Stimulated activated CD8-positive, alpha-beta memory T cell treated with anti-CD3 and anti-CD28 coated beads, Interleukin-12 subunit alpha, Interleukin-12 subunit beta, amount 100 ng/mL, for 4 hours (primary cell): Measurements from ENCODE around the gene NELFA.
"Not testable (repeated sequence)": the region's sequence is repeated elsewhere in the genome, so short reads cannot be mapped to it uniquely, and the experiment has no call there.

ENCODE experiments used
- DNase-seq: peaks from one replicate; pipeline ENCODE4 v3.0.0-alpha.2; 2020; ENCODE audit warnings: low read depth

The NELFA gene

DNA sequence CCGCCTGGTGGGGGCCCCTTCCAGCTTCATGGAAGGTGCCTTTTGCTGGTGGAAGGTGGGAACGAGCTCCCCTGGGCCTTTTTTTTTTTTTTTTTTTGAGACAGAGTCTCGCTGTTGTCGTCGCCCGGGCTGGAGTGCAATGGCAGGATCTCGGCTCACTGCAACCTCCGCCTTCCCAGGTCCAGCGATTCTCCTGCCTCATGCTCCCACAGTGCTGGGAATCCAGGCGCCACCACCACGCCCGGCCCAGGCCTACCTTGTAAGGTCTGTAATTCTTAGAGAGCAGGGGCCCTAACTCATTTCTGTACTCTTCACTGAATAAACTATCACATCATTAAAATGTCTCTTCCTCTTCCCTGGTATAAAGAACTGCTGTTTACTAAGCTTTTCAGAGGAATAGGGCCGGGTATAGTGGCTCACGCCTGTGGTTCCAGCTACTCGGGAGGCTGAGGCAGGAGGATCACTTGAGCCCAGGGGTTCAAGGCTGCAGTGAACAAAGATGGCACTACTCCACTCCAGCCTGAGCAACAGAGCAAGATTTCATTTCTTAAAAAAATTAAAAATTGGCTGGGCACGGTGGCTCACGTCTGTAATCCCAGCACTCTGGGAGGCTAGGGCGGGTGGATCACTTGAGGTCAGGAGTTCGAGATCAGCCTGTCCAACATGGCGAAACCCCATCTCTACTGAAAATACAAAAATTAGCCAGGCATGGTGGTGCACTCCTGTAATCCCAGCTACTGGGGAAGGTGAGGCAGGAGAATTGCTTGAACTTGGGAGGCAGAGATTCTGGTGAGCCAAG, 14.9 kb downstream of the NELFA start:
- DNase-seq: not testable (repeated sequence)

- no peak for DNase-seq
Observed at GRCh38 chr4:1993169-1993516, 15.6 kb downstream of the NELFA start.

- DNase-seq: no peak
Observed at GRCh38 chr4:1992468-1993168, 16.2 kb downstream of the NELFA start.

GRCh38 chr4:1991596-1992434, 17.0 kb downstream of the NELFA start:
- no peak for DNase-seq

- DNase-seq: no peak
Observed at GRCh38 chr4:1991087-1991486, 17.7 kb downstream of the NELFA start.

DNA sequence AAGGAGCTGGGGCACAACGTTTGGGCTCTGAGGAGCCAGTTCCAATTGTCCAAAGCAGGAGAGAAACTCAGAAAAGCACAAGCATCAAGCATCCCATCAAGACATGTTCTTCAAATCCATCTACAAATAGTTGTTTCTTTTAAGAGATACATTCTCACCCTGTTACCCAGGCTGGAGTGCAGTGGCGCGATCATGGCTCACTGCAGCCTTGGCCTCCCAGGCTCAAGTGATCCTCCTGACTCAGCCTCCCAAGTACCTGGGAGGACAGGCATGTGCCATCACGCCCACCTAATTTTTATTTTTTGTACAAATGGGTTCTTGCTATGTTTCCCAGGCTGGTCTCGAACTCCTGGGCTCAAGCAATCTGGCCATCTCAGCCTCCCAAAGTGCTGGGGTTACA, 18.1 kb downstream of the NELFA start:
- DNase-seq: no peak

- DNase-seq: no peak
Observed at GRCh38 chr4:1990348-1990645, 18.5 kb downstream of the NELFA start.

GRCh38 chr4:1989533-1990347, 19.0 kb downstream of the NELFA start:
- DNase-seq: no peak

DNA sequence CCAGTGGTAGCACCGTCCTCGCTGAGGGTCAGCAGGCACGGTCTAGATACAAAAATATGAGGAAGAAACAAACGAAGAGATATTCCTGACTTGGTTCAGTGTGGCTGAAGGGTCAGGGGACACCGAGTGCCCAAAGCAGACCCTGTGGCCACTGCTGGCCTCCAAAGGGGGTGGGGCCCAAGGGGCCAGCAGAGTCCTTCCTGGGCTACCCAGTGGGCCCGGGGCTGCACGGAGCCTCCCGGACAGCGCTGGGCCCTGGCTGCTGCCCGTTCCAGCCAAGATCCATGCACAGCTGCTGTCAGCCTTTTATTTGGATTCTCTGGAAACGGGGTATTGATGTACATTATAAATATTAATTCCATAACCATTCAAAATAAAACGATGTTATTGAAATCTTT, 20.4 kb downstream of the NELFA start:
- no peak for DNase-seq

DNA sequence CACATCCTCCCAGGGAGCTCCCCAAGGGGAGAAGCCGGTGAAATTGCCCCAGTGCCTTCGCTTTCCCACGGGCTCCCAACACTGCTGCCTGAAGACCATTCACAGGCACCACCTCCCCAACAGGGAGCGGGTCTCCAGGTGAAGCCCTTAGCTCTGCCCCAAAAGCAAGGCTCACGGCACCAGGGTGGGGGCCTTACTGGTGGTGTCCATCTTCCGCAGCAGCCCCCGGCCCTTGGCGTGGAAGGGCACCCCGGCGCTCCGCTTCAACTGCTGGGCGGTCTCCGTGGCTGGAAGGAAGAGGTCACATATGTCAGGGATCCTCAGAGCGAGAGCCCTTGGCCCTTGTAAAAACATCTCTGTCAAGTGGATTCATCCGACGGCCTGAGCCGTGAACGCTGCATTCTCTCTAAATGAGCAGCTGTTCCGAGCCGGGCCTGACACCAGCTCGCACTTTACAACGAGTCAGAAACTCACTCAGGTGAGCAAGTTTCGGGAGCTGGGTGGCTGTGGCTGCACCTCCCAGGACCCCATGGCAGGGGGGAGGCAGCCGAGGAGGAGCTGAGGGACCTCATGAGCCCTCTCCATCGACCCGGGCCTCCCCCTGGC, 20.9 kb downstream of the NELFA start:
- DNase-seq: no peak

- no peak for DNase-seq
Observed at GRCh38 chr4:1987296-1987695, 21.5 kb downstream of the NELFA start.

DNA sequence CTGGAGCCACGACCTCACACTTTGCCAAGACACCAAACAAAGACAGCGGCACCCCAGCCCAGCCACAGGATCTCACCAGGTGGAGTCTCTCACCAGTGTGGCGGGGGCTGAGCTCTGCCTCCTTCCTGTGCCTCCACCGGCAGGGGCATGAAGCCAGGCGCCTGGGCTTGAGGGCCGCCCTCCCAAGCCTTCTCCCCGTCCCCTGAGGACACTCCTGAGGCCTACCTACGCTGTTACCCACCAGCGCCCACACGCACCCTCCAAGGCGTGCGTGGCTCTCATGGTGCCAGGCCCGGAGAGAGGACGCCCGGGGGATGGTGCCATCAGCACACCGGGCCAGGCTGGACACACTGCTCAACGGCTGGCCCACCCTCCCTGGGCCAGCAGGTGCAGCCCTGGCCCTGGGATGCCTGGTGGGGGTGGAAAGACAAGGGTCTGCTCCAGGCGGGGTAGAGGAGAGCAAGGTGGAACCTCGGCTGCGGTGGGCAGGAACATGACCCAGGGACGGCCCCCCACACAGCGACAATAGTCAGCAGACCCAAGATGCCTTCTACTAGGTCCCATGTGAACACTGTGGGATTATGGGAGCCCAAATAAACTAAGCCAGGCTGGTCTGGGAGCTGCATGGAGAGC, 22.1 kb downstream of the NELFA start:
- no peak for DNase-seq

- DNase-seq: no peak
Observed at GRCh38 chr4:1985780-1986577, 22.8 kb downstream of the NELFA start.

- DNase-seq: no peak
Observed at GRCh38 chr4:1985294-1985693, 23.5 kb downstream of the NELFA start.

GRCh38 chr4:1984406-1985191, 24.2 kb downstream of the NELFA start:
- no peak for DNase-seq

DNA sequence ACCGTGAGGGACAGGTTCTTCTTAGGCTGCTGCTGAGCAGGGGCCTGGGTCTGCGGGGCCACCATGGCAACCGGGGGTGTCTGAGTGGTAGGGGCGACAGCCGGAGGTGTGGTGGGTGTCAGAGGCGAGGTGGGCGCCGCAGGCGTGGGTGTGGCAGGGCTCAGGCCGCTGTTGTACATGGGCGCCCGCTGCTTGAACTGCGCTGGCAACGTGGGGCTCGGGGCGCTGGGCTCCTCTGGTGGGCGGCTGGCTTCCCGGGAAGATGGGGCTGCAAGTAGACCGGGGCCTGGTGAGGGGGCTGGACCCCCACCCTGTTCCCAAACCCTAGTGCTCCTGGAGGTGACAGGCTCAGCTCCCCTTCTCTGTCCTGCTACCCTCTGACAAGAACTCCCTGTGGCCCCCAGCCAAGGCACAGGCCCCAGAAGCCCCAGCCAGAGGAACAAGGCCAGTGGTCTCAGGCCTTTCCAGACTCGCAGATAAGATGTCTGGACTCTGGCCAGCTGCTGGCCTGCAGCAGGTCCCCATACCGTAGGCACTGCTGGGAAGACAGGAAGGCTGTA, 24.8 kb downstream of the NELFA start:
- DNase-seq: no peak

- DNase-seq: no peak
Observed at GRCh38 chr4:1983053-1983845, 25.5 kb downstream of the NELFA start.
